ENCODE results near the gene CHRND.

The CHRND gene

GRCh38 chr2:232488097-232488711, 37.8 kb upstream of the CHRND start:
- DNase-seq: no peak

- DNase-seq: no peak
Observed at GRCh38 chr2:232488721-232489300, 37.1 kb upstream of the CHRND start.

- no peak for DNase-seq
Observed at GRCh38 chr2:232489516-232490220, 36.3 kb upstream of the CHRND start.

- no peak for DNase-seq
Observed at GRCh38 chr2:232490221-232491138, 35.5 kb upstream of the CHRND start.

GRCh38 chr2:232491139-232491780, 34.7 kb upstream of the CHRND start:
- no peak for DNase-seq

GRCh38 chr2:232492236-232492848, 33.6 kb upstream of the CHRND start:
- DNase-seq: no peak

GRCh38 chr2:232492963-232493700, 32.8 kb upstream of the CHRND start:
- no peak for DNase-seq

DNA sequence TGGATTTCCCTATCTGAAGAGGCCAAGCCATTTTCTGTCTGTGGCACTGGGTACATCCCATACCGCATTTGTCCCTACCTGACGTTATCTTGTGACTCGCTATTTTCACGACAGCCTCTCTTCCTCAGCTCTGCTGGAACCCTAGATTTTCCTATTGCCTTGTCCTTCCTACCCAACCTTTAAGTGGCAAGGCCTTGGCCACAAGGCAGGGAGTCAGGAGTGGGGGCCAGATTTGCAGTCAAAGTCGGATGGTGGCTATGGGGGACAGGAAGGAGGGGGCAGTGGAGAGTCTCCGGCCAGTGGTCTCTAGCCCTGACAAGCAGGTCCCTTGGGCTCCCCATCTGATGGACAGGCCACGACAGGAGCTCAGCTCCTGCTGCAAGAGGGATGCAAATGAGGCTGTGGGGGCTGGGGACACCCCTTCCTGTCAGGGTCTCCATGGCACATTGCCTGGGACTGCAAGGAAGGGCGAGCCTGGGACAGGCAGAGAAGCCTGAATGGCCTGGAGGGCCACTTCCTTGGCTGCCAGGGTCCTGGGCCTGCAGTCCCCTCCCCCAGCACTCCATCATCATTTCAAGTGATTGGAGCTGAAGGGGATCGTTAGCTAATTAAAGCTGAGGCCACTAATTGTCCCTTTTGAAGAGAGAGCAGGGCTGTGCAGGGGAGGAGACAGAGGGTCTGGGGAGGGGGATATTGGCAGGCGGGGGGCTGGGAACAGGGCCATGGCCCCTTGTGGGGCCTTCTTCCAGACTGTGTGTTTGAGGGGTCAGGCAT, 32.1 kb upstream of the CHRND start:
- no peak for DNase-seq

- DNase-seq: no peak
Observed at GRCh38 chr2:232494542-232494941, 31.4 kb upstream of the CHRND start.

DNA sequence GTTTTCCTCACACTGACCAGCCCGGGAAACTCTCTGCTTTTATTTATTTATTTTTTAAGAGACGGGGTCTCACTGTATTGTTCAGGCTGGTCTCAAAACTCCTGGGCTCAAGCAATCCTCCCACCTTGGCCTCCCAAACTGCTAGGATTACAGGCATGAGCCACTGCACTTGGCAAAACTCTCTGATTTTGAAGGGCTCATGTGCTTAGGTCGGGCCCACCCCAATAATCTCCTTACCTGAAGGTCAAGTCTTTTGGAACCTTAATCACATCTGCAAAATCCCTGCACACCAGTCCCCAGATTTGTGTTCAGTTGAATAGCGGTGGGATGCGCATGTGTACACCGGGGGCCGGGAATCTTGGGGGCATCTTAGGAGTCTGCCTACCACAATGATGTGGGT, 30.7 kb upstream of the CHRND start:
- DNase-seq: no peak

GRCh38 chr2:232496501-232497270, 29.3 kb upstream of the CHRND start:
- DNase-seq: no peak

GRCh38 chr2:232497348-232497747, 28.6 kb upstream of the CHRND start:
- no peak for DNase-seq

- DNase-seq: no peak
Observed at GRCh38 chr2:232498452-232498851, 27.5 kb upstream of the CHRND start.

- no peak for DNase-seq
Observed at GRCh38 chr2:232501331-232501771, 24.6 kb upstream of the CHRND start.

DNA sequence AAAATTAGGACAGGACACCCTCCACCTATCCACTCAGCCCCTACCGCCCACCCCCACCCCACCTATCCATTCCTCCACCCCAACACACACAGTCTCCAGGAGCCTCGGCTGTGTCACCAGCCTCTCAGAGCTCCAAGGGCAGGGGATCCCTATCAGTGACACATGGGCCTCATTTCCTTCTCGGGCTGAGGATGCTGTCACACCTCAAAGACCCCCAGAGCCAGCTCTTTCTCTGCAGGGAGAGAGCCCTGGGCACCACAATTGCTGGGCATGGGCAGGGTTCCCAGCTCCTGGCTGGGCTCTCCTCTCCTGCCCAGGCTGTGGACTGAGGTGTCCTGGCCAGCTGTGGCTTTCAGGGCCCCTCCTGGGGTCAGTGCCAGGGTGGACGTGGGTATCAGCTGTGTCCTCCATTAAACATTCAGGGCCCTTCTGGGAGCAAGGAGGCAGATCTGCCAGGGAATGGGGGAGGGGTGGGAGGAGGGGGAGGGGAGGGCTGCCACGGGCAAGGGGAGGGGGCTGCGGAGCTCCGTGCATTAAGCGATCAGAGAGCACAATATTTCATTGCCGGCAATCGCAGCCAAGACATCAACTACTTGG, 24.1 kb upstream of the CHRND start:
- no peak for DNase-seq

- DNase-seq: no peak
Observed at GRCh38 chr2:232502511-232502910, 23.4 kb upstream of the CHRND start.

DNA sequence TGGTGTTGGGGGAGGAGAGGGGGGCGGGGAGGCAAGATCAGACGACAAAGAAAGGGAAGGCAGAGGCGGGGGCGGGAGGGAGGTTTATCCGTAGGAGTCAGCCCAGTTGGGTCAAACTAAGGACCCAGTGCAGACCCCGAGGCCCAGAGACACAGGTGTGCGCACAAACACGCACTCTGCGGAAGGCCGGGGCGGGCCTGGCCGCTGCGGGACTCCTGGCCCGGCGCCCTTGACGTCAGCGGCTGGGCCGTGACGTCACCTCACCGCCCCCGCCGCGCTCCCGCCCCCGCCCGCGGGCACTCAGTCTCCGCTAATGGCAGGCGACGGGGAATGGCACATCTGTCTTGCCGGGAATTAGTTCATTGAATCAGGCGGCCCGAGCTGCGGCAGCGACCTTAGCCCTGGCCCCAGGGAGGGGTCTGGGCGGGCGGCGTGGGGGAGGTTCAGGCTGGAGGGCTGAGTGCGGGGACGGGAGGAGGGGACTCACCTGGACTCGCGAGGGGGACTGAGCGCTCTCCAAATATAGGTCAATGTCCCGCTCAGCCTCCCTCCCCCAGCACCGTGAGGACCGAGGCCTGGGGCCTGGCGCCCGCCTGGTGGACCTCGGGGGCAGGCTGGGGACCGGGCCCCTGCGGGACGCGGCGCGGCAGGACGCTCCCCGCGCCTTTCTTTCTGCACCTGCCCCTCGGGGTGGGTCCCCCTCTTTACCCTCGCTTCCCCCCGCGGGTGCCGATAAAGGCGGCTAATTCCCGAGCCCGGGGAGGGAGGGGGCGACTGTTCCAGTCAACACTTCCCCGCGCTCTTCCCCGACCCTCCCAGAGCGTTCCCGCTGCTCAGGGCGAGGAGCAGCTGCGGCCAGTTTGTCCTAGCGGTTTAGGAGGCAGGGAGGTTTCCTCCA, 22.8 kb upstream of the CHRND start:
- no peak for DNase-seq

DNA sequence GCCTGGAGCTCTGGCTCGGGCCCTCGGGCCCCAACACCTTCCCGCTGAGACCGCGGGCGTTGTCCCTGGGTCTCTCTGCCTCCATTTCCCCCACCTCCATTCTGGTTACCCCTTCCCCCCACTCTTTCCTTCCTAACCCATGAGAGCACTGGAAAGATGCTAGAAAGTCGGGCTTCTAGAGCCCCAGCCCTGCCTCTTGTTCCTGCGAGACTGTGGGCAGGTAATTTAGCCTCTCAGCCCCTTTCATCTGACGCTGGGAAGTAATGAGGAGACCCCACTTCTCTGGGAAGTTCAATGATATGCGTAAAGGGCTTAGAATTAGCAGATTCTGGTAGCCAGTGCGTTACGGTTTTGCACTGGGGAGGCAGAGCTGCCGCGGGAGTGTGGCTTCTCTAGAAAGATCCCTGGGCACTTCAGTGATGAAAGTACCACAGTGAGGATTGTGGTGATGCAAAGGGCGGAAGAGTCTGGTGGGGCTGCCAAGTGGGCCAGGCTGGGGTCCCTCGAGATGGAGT, 22.1 kb upstream of the CHRND start:
- no peak for DNase-seq

Data from SIG-M5 (cell line).